Osteocyte (in vitro differentiated cells): ENCODE results near the gene TMPRSS9. TPM values are rescaled to one million over a fixed set of nuclear protein-coding genes. Genes with fewer than 3 reads are reported as not detected.
A peak's percentile ranks its signal among the peaks of the same experiment; 100 is the strongest.

Source experiments
- DNase-seq: peaks from one replicate; pipeline ENCODE4 v3.0.0; 2021; ENCODE audit warnings: mixed read lengths; ENCODE audit not compliant: unreplicated experiment; ENCODE audit errors: extremely low spot score
- H3K27ac Mint-ChIP-seq: one replicate; pipeline ENCODE4 v1.8.0; 2021; ENCODE audit warnings: mild to moderate bottlenecking, mixed read lengths; ENCODE audit not compliant: unreplicated experiment
- H3K27me3 Mint-ChIP-seq: one replicate; pipeline ENCODE4 v1.8.0; 2021; ENCODE audit warnings: mixed read lengths; ENCODE audit not compliant: unreplicated experiment
- H3K36me3 Mint-ChIP-seq: one replicate; pipeline ENCODE4 v1.8.0; 2021; ENCODE audit warnings: mixed read lengths; ENCODE audit not compliant: unreplicated experiment
- H3K4me1 Mint-ChIP-seq: one replicate; pipeline ENCODE4 v1.8.0; 2021; ENCODE audit warnings: mixed read lengths; ENCODE audit not compliant: unreplicated experiment
- H3K4me3 Mint-ChIP-seq: one replicate; pipeline ENCODE4 v1.8.0; 2021; ENCODE audit warnings: mild to moderate bottlenecking, moderate library complexity, mixed read lengths; ENCODE audit not compliant: unreplicated experiment
- H3K9me3 Mint-ChIP-seq: one replicate; pipeline ENCODE4 v1.8.0; 2021; ENCODE audit warnings: mixed read lengths; ENCODE audit not compliant: unreplicated experiment
- total RNA-seq: library from RNA; stranded (reverse); gene quantifications from 2 replicates; pipeline ENCODE4 v1.2.1, GENCODE V29; 2021
- TF ChIP-seq, protein P1 (sequence below): fragments of 200-600 bp; sonication (generic); IDR thresholded peaks from 2 replicates; pipeline ENCODE4 v1.5.0; 2021; ENCODE audit warnings: antibody characterized with exemption, mild to moderate bottlenecking, moderate library complexity

Gene TMPRSS9
- total RNA-seq, 1 donor from 2014 or later, result 0.08 TPM

DNA sequence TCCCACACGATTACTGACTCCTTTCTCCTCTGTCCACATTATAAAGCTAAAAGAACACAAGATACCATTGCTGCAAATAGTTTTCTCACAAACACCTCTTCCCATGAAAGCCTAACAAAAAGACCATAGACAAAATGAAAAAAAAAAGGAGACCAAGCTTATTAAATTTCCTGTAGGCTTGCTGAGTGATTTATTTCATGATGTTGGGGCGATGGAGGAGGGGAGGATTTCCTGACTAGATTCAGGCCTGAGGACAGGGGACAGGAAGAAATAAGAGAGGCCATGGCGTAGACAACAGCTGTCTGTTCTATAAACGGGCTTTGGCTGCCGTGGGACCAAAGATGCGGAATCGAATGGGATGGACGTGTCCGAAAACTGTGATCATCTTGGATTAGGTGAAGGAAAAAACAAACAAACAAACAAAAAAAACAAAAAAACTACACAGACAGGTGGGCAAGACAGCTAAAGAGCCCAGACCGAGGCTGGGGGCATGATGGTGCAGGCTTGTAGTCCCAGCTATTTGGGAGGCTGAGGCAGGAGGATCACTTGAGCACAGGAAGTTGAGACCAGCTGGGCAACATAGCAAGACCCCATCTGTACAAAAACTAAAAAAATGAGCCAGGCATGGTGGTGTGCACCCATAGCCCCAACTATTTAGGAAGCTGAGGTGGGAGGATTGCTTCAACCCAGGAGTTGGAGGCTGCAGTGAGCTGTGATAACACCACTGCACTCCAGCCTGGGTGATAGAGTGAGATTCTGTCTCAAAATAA, 5.3 kb downstream of the TMPRSS9 start:
- Mint-ChIP-seq H3K36me3 (no peaks in the 10 kb centered on the region), H3K27ac (no peak overlapping the region), H3K9me3 (no peaks in the 10 kb centered on the region), H3K4me3 (no peak overlapping the region), H3K4me1 (no peaks in the 10 kb centered on the region), H3K27me3 (peaks cover 13% of the 10 kb centered on the region)
- TF ChIP-seq, protein P1, sequence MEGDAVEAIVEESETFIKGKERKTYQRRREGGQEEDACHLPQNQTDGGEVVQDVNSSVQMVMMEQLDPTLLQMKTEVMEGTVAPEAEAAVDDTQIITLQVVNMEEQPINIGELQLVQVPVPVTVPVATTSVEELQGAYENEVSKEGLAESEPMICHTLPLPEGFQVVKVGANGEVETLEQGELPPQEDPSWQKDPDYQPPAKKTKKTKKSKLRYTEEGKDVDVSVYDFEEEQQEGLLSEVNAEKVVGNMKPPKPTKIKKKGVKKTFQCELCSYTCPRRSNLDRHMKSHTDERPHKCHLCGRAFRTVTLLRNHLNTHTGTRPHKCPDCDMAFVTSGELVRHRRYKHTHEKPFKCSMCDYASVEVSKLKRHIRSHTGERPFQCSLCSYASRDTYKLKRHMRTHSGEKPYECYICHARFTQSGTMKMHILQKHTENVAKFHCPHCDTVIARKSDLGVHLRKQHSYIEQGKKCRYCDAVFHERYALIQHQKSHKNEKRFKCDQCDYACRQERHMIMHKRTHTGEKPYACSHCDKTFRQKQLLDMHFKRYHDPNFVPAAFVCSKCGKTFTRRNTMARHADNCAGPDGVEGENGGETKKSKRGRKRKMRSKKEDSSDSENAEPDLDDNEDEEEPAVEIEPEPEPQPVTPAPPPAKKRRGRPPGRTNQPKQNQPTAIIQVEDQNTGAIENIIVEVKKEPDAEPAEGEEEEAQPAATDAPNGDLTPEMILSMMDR, result no peak
- DNase-seq, result no peak

DNA sequence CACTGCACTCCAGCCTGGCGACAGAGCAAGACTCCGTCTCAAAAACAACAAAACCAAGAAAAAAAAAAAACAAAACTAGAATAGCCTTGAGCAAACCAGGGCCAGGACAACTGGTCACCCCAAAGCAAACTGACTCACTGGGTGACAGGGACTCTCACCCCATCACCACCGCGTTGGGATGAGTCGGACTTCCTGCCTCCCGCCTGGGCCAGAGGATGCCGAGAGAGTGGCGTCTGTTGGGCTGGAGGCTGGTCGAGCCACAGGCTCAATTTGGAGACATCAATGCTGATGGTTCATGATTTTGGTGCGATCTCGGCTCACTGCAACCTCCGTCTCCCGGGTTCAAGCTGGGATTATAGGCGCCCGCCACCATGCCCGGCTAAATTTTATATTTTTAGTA, 11.6 kb downstream of the TMPRSS9 start:
- DNase-seq, result no peak
- Mint-ChIP-seq H3K36me3 (no peaks in the 10 kb centered on the region), H3K9me3 (no peaks in the 10 kb centered on the region), H3K27me3 (peaks cover 5% of the 10 kb centered on the region), H3K4me3 (no peak overlapping the region), H3K4me1 (peaks cover 8% of the 10 kb centered on the region), H3K27ac (no peak overlapping the region)
- TF ChIP-seq, protein P1, result no peak

DNA sequence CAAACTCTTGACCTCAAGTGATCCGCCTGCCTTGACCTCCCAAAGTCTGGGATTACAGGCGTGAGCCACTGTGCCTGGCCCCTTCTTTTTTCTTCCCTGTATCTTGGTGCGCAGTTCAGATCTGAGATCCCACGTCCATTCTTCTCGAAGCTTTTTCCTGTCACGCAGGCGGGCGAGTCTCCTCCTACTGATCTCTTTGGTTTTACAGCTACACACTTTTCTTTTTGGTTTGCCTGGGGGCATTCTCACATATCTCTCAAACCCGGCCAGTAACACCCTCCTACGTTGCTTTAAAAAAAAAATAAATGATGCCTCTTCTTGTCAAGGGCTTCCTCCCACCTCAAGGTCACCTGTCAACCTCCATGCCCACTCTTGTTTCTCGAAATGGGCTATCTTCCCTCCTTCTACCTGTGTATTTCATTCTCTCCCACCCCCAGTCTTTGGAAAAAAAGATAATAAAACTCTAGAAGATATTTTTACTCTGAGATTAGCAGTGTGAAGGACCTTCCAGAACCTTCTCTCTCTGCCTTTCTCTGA, 12.1 kb downstream of the TMPRSS9 start:
- TF ChIP-seq, protein P1, result no peak
- Mint-ChIP-seq H3K27ac (no peak overlapping the region), H3K9me3 (no peaks in the 10 kb centered on the region), H3K27me3 (peaks cover 5% of the 10 kb centered on the region), H3K4me3 (peak overlapping the region; percentile 12), H3K36me3 (no peaks in the 10 kb centered on the region), H3K4me1 (peaks cover 8% of the 10 kb centered on the region)
- DNase-seq, result no peak

DNA sequence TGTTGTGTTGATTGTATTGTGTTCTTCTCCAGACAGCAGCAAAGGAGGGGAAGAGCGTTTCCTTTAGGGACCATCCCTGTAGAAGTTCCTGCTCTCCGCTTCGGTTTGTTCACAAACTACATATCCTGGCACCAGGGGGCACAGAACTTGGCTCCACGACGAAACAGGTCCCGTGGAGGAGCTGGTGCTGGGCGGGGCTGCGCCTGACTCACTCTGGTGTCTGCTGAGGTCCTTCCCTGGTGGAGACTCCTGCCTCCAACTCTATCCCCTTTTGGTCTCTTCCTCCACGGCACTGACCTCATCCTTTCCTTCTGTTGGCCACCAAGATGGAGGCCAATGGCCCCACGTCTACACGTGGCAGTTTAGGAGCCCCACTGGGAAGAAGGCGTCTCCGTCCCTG, 14.7 kb downstream of the TMPRSS9 start:
- H3K9me3 Mint-ChIP-seq, result peaks cover 3% of the 10 kb centered on the region
- no peak overlapping the region for H3K27ac Mint-ChIP-seq
- H3K4me1 Mint-ChIP-seq, result peaks cover 8% of the 10 kb centered on the region
- no peak for DNase-seq
- TF ChIP-seq, protein P1, result no peak
- H3K4me3 Mint-ChIP-seq, result no peak overlapping the region
- H3K36me3 Mint-ChIP-seq, result no peaks in the 10 kb centered on the region
- no peaks in the 10 kb centered on the region for H3K27me3 Mint-ChIP-seq

DNA sequence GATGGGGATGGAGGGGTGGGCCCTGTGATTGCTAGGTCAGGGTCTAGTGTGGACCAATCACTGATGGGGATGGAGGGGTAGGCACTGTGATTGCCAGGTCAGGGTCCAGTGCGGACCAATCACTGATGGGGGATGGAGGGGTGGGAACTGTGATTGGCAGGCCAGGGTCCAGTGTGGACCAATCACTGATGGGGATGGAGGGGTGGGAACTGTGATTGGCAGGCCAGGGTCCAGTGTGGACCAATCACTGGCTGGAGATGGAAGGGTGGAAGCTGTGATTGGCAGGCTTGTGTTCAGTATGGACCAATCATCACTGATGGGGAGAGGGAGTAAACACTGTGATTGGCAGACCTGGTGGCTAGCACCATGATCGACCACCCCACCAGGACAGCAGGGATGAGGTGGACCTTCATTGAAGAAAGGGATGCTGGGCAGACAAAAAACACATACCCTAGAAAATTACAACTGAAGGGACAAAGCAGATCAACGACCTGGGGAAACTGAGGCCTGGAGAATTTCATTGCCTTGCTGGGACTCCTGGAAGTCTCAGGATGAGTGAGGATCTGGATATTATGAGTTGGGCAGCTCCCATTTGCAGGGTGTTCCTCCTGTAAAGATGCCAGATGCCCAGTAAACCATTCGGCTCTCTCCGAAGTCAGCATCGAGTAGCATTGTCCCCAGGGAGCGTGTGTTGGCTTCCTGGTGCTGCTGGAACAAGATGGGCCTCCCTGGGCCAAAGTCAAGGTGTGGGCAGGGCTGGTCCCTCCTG, 15.5 kb downstream of the TMPRSS9 start:
- peaks cover 3% of the 10 kb centered on the region for H3K9me3 Mint-ChIP-seq
- H3K36me3 Mint-ChIP-seq, result no peaks in the 10 kb centered on the region
- no peak overlapping the region for H3K27ac Mint-ChIP-seq
- peaks cover 8% of the 10 kb centered on the region for H3K4me1 Mint-ChIP-seq
- TF ChIP-seq, protein P1, result no peak
- no peaks in the 10 kb centered on the region for H3K27me3 Mint-ChIP-seq
- no peak overlapping the region for H3K4me3 Mint-ChIP-seq
- DNase-seq, result no peak
